ENCODE data around the gene TTLL10. TPM values are rescaled to one million over a fixed set of nuclear protein-coding genes. Genes with fewer than 3 reads are reported as not detected.
"Not testable (repeated sequence)": the region's sequence is repeated elsewhere in the genome, so short reads cannot be mapped to it uniquely, and the experiment has no call there.

Gene TTLL10
- total RNA-seq, 1 experiment from 2014 or later: 0.68 TPM

- H3T11ph ChIP-seq (ENCODE audit: low read length): no peak overlapping the region
- no peak overlapping the region for H2BK5ac ChIP-seq (ENCODE audit: insufficient read length, low read length)
- H3K9ac ChIP-seq (ENCODE audit: extremely low read depth, insufficient read length, low read length): no peak overlapping the region
- no peak overlapping the region for H3K14ac ChIP-seq (ENCODE audit: insufficient read depth, low read length)
- no peak overlapping the region for H3K4ac ChIP-seq (ENCODE audit: low read depth, low read length)
- no peak overlapping the region for H2BK20ac ChIP-seq (ENCODE audit: low read depth, low read length, poor library complexity, severe bottlenecking)
- no peak overlapping the region for H3K27ac ChIP-seq (ENCODE audit: insufficient read length, low read depth, low read length)
- H3K23me2 ChIP-seq (ENCODE audit: insufficient read length, low read depth, low read length, poor library complexity, severe bottlenecking): no peaks in the 10 kb centered on the region
- H4K91ac ChIP-seq (ENCODE audit: insufficient read length, low read depth, low read length): no peak overlapping the region
- no peak overlapping the region for H2BK15ac ChIP-seq (ENCODE audit: low read depth, low read length)
- peaks cover 3% of the 10 kb centered on the region; the same call in 1 of the 2 replicates for H3K4me1 ChIP-seq (ENCODE audit: insufficient read depth, low read length)
- Mint-ChIP-seq H3K4me1 (peaks cover 19 to 30% of the 10 kb centered on the region in 2 experiments), H3K27ac (no peak overlapping the region), H3K36me3 (ENCODE audit: insufficient read depth in 1 of 3, low read depth in 3 of 3) (peaks cover 1 to 6% (median 4%) of the 10 kb centered on the region in 3 experiments; a peak in 4 of 7 replicates), H3K4me3 (no peak overlapping the region), H3K27me3 (ENCODE audit: low read depth) (peaks cover 11% of the 10 kb centered on the region), H3K9me3 (peaks cover 0 to 4% of the 10 kb centered on the region in 2 experiments; a peak in 2 of 5 replicates)
- no peaks in the 10 kb centered on the region for H3K79me1 ChIP-seq (ENCODE audit: insufficient read depth, low read depth, low read length, poor library complexity, severe bottlenecking)
- no peak overlapping the region for H3K23ac ChIP-seq (ENCODE audit: insufficient read length, low read depth, low read length)
- no peak overlapping the region for H2BK120ac ChIP-seq (ENCODE audit: low read depth, low read length, poor library complexity, severe bottlenecking)
- WGBS (ENCODE audit: extremely low coverage, insufficient read length, low lambda C conversion rate): no CpG with 5 or more reads among the region's 29 CpGs
- H3K4me2 ChIP-seq (ENCODE audit: insufficient read depth, insufficient read length, low read length): no peak overlapping the region
- H3K79me2 ChIP-seq (ENCODE audit: insufficient read depth, low read length): no peaks in the 10 kb centered on the region
- H2BK12ac ChIP-seq (ENCODE audit: insufficient read length, low read depth, low read length): no peak overlapping the region
- no peak overlapping the region for H2AK5ac ChIP-seq (ENCODE audit: insufficient read length, low read length)
- H3K9me3 ChIP-seq (ENCODE audit: control insufficient read depth, low read depth, low read length): no peaks in the 10 kb centered on the region
- no peak for TF ChIP-seq CTCF (conservative IDR thresholded peaks at IDR 0.05)
- H3K56ac ChIP-seq (ENCODE audit: insufficient read length, low read depth, low read length): no peak overlapping the region
- H3K18ac ChIP-seq (ENCODE audit: insufficient read length, low read depth, low read length): no peak overlapping the region
- no peaks in the 10 kb centered on the region for H4K20me1 ChIP-seq (ENCODE audit: control insufficient read depth, insufficient read depth, insufficient read length)
- DNase-seq: peak; percentile 25
- H4K5ac ChIP-seq (ENCODE audit: insufficient read length, low read depth, low read length): no peak overlapping the region
- no peaks in the 10 kb centered on the region for H3K27me3 ChIP-seq (ENCODE audit: insufficient read depth, low read length)
- no peak overlapping the region for H4K8ac ChIP-seq (replicated peaks; ENCODE audit: insufficient read length, low read depth, low read length)
- H2AFZ ChIP-seq (ENCODE audit: low read length): no peak overlapping the region
Measured at GRCh38 chr1:1175221-1176062, 1.8 kb downstream of the TTLL10 start.

- H2BK15ac ChIP-seq (ENCODE audit: low read depth, low read length): not testable (repeated sequence)
Measured at GRCh38 chr1:1176063-1176761, 2.5 kb downstream of the TTLL10 start.

More at GRCh38 chr1:1176063-1176761, 2.5 kb downstream of the TTLL10 start:
- H2BK12ac ChIP-seq (ENCODE audit: insufficient read length, low read depth, low read length); H3K18ac ChIP-seq (ENCODE audit: insufficient read length, low read depth, low read length); H2BK5ac ChIP-seq (ENCODE audit: insufficient read length, low read length); H3K79me1 ChIP-seq (ENCODE audit: insufficient read depth, low read depth, low read length, poor library complexity, severe bottlenecking); H3K4me3 Mint-ChIP-seq; H4K91ac ChIP-seq (ENCODE audit: insufficient read length, low read depth, low read length); H2AFZ ChIP-seq (ENCODE audit: low read length); H4K20me1 ChIP-seq (ENCODE audit: control insufficient read depth, insufficient read depth, insufficient read length); H2BK120ac ChIP-seq (ENCODE audit: low read depth, low read length, poor library complexity, severe bottlenecking); H3K23ac ChIP-seq (ENCODE audit: insufficient read length, low read depth, low read length); H4K5ac ChIP-seq (ENCODE audit: insufficient read length, low read depth, low read length); H3K4ac ChIP-seq (ENCODE audit: low read depth, low read length); H3K56ac ChIP-seq (ENCODE audit: insufficient read length, low read depth, low read length); H3K4me2 ChIP-seq (ENCODE audit: insufficient read depth, insufficient read length, low read length); H3K9ac ChIP-seq (ENCODE audit: extremely low read depth, insufficient read length, low read length); H3K9me3 Mint-ChIP-seq; H3K9me3 ChIP-seq (ENCODE audit: control insufficient read depth, low read depth, low read length); H2AK5ac ChIP-seq (ENCODE audit: insufficient read length, low read length); H3K36me3 Mint-ChIP-seq (ENCODE audit: insufficient read depth in 1 of 3, low read depth in 3 of 3); H3T11ph ChIP-seq (ENCODE audit: low read length); H3K79me2 ChIP-seq (ENCODE audit: insufficient read depth, low read length); H3K27ac ChIP-seq (ENCODE audit: insufficient read length, low read depth, low read length); H3K4me1 ChIP-seq (ENCODE audit: insufficient read depth, low read length); H3K27me3 ChIP-seq (ENCODE audit: insufficient read depth, low read length); H4K8ac ChIP-seq (replicated peaks; ENCODE audit: insufficient read length, low read depth, low read length); H2BK20ac ChIP-seq (ENCODE audit: low read depth, low read length, poor library complexity, severe bottlenecking); H3K23me2 ChIP-seq (ENCODE audit: insufficient read length, low read depth, low read length, poor library complexity, severe bottlenecking): not testable (repeated sequence)
- WGBS (ENCODE audit: extremely low coverage, insufficient read length, low lambda C conversion rate): no CpG with 5 or more reads among the region's 22 CpGs
- H3K14ac ChIP-seq (ENCODE audit: insufficient read depth, low read length): 0 out of 2 replicates have a peak overlapping the region, but pooled peaks have one; percentile 14
- H3K4me1 Mint-ChIP-seq: peaks cover 21 to 33% of the 10 kb centered on the region in 2 experiments
- peak overlapping the region in 1 of 3 experiments; percentile 62; a peak in 2 of 7 replicates for H3K27ac Mint-ChIP-seq
- DNase-seq: peak; percentile 75
- peaks cover 11% of the 10 kb centered on the region for H3K27me3 Mint-ChIP-seq (ENCODE audit: low read depth)

Data from H9 (cell line).